Measurements from ENCODE around the gene RTL10. TPM values are rescaled to one million over a fixed set of nuclear protein-coding genes. Genes with fewer than 3 reads are reported as not detected.

Gene RTL10
- total RNA-seq, 1 donor from 2014 or later, result 20.5 TPM

GRCh38 chr22:19864538-19865106 is 9.9 kb upstream of the RTL10 start:
- no peaks in the 10 kb centered on the region for H3K36me3 ChIP-seq
- intact Hi-C loops (cut with DNase I), result no loop called here
- H3K9me3 ChIP-seq, result no peaks in the 10 kb centered on the region
- no peaks in the 10 kb centered on the region for H3K27me3 ChIP-seq
- no peak for TF ChIP-seq CTCF (IDR thresholded peaks at IDR 0.05)
- no peak overlapping the region for H3K4me3 ChIP-seq
- ATAC-seq (no peak), DNase-seq (no peak)
- H3K27ac ChIP-seq, result no peak overlapping the region
- no peaks in the 10 kb centered on the region for H3K4me1 ChIP-seq

GRCh38 chr22:19863571-19863970 is 8.9 kb upstream of the RTL10 start:
- DNase-seq (no peak), ATAC-seq (no peak)
- no peak for TF ChIP-seq CTCF (IDR thresholded peaks at IDR 0.05)
- intact Hi-C loops (cut with DNase I), result no loop called here
- Histone ChIP-seq H3K4me1 (no peaks in the 10 kb centered on the region), H3K27ac (no peak overlapping the region), H3K36me3 (no peaks in the 10 kb centered on the region), H3K27me3 (no peaks in the 10 kb centered on the region), H3K9me3 (no peaks in the 10 kb centered on the region), H3K4me3 (no peak overlapping the region)

- intact Hi-C loops (cut with DNase I), result no loop called here
- no peak for TF ChIP-seq CTCF (IDR thresholded peaks at IDR 0.05)
- Histone ChIP-seq H3K4me3 (no peak overlapping the region), H3K36me3 (no peaks in the 10 kb centered on the region), H3K9me3 (no peaks in the 10 kb centered on the region), H3K27ac (no peak overlapping the region), H3K4me1 (no peaks in the 10 kb centered on the region), H3K27me3 (no peaks in the 10 kb centered on the region)
- ATAC-seq (no peak), DNase-seq (peak; percentile 21)
These were observed 8.1 kb upstream of the RTL10 start for GRCh38 chr22:19862619-19863246.

GRCh38 chr22:19859861-19860510 is 5.3 kb upstream of the RTL10 start:
- H3K27me3 ChIP-seq, result no peaks in the 10 kb centered on the region
- intact Hi-C loops (cut with DNase I), result no loop called here

GRCh38 chr22:19857382-19857781 is 2.7 kb upstream of the RTL10 start:
- no peaks in the 10 kb centered on the region for H3K9me3 ChIP-seq
- ATAC-seq (no peak), DNase-seq (no peak)
- no peak overlapping the region for H3K4me3 ChIP-seq
- no peak overlapping the region for H3K27ac ChIP-seq
- H3K36me3 ChIP-seq, result no peaks in the 10 kb centered on the region
- no peak for TF ChIP-seq CTCF (IDR thresholded peaks at IDR 0.05)
- H3K4me1 ChIP-seq, result peaks cover 20% of the 10 kb centered on the region
- H3K27me3 ChIP-seq, result no peaks in the 10 kb centered on the region
- intact Hi-C loops (cut with DNase I), result no loop called here

More at GRCh38 chr22:19859861-19860510, 5.3 kb upstream of the RTL10 start:
- Histone ChIP-seq H3K27ac (no peak overlapping the region), H3K9me3 (no peaks in the 10 kb centered on the region), H3K4me3 (no peak overlapping the region), H3K4me1 (peaks cover 8% of the 10 kb centered on the region), H3K36me3 (no peaks in the 10 kb centered on the region)
- no peak for TF ChIP-seq CTCF (IDR thresholded peaks at IDR 0.05)
- peak; percentile 18 for DNase-seq
- ATAC-seq, result no peak

Data from upper lobe of right lung (tissue), 1 donor.